IPS DF 4.7 (cell line): ENCODE data around the gene COPB1.

Source experiments
- DNase-seq: peaks from one replicate; pipeline ENCODE4 v3.0.0-alpha.2; 2013; ENCODE audit warnings: low spot score; ENCODE audit errors: extremely low read depth

COPB1 gene

DNA sequence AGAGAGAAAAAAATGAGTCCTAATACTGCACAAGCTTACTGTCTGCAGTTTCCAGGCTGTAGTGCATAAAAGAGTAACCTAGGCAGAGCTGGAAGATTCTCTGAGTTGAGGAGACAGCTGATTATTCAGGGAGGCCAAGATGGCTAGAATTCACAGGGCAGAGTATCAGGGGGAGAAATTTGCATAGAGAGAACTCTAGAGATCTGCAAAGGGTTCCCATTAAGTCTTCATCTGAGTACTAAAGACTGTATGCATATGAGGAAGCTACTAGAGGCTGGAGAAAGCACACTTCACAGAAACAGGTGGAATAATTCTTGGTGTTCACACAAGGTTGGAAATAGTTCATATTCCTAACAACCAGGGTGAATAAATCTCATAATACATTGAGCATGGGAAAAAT is 74.0 kb downstream of the COPB1 start:
- no peak for DNase-seq

DNA sequence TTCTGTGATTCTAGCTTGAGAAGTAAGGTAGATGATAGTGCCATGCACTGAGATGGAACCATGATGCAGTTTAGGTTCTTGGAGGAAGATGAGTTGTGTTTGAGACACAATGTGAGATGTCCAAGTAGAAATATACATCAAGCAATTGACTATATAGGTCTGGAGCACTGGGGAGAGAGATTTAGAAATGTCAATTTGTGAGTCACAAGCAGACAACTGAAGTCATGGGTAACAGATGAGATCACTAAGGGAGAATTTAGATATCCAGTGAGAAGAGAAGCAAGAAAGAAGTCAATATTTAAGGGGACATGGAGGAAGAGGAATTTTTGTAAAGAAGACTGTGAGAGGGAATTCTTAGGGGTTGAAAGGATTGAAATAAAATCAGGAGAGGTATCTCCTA is 75.5 kb downstream of the COPB1 start:
- DNase-seq: no peak

DNA sequence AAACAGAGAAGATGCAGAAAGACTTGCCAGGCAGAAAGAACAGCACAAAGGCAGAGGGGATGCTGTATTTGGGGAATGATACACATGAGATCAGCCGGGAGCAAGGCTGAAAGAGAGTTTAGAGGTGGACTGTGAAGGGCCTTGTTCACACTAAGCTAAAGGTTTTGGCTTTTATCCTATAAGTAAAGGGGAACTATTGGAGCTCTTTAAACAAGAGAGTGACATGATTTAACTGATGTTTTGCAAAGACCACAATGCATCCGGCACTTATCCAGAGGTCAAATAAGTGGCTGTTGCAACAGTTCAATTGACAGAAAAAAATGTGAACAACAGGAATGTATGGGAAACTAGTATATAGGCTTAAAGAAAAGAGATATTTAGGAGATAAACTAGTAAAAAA is 76.0 kb downstream of the COPB1 start:
- DNase-seq: no peak

DNA sequence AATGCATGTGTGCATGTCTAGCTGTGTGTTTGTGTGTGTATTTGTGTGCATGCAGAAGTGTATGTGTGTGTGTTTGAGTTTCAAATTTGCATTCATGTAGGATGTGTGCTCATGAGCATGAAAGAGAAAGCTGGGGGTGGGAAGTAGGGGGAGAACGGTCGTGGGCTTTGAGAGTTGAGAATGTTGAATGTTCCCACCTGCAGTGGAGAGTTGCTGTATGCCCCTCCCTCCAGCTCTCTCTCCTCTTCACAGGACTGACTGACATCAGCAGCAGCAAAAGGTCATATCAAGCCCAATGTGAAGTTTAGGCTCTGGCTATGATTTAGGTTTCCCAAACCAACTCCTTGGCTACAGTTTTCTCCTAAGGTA is 76.8 kb downstream of the COPB1 start:
- no peak for DNase-seq

DNA sequence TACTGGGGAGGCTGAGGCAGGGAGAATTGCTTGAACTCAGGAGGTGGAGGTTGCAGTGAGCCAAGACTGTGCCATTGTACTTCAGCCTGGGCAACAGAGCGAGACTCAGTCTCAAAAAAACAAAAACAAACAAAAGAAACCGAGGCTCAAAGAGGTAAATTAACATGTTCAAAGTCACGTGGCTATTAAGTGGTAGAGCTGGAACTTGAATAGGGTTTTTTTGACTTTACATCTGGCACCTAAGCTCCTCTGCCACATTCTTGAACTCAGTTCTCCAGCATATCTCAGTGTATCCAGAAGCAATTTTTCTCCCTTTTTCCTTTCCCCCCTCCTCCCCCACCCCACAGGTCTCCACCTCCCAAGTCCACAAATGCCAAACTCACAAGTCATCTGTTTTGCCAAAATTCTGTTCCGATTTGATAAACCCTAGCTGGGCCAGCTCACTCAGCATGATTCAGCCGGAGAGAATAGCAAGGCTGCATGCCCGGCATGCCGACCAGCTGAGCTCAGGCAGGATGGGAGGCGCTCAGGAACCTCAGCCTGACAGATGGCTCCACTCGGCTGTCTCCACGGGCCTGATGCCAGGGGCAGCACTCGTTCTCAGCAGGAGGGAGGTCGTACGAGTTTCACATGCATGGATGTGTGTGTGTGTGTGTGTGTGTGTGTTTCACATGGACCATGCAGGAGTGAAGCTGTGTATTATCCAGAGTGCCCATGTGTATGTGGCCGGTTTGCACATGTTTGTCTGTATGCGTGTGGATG is 77.4 kb downstream of the COPB1 start:
- peak; percentile 58 for DNase-seq

DNA sequence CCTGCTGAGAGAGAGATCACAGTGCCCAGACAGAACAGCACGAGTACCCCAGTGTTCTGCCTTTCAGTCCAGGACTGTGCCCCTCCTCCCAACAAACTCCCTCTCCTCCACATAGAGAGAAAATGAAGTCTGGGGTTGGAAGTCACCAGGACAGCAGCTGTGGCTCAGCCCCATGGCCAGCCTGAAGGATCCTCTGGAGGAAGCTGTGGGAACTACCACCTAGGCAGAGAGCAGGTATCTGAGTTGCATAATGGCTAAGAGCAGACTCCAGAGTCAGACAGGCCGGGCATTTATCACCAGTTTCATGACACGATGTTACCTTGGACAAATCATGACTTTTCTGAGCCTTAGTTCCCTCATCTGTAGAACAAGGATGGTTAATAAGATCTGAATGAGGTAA is 79.4 kb downstream of the COPB1 start:
- DNase-seq: no peak

DNA sequence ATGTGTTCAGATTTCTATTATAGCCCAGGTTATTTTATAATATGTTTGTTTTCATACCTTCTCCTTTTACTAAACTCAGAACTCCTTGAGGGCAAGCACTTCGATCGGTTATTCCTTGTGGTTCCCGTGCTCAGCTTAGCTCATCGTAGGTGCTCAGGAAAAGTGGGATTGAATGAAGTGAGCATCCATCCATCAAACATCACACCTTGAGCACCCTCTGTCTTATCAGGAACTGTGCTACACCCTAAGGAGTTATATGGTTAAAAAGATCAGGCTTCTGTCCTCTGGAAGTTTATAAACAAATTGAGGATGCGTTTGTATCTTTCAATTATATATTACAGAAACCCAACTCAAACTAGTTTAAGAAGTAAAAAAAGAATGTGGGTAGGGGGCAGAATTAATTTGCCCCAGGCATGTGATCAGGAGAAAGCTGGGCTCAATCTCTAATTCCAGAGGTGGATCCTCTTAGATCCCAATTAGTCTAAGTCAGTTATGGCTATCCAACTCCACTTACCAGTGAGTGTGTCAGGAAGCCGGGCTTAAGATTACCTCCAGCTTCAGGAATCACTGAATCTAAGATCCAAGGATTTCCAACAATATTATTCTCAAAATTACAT is 80.7 kb downstream of the COPB1 start:
- peak; percentile 75 for DNase-seq

DNA sequence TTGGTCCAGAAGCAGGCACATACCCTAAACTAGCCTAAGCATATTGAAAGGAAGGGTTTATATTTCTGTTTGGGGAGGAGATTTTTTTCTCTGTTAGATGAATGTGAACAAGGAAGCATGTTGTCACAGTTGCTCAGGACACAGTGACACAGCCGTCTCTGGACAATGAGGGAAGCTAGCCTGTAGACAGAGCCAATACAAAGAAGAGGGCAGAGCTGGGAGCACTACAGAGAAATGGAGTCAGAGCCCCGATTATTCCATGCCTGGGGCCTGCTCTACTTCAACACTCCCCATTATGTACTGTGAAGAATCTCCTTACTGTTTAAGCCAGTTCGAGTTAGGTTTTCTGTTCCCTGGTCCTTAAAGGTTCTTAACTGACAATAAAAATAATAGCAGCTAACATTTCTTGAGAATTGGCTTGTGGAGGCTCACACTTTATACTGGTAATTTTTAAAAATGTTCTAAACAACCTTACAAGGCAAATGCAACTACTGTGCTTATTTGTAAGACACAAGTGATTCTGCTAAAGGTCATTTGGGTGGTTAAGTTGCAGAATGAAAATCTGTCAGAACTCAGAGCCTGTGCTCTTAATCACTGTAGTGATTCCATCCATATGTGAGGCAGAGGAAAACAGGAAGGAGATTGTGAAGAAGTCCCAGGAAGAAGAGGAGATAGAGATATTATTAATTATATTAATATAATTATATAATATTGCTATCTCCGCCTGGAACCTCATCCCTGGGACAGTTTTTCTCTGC is 81.8 kb downstream of the COPB1 start:
- no peak for DNase-seq

DNA sequence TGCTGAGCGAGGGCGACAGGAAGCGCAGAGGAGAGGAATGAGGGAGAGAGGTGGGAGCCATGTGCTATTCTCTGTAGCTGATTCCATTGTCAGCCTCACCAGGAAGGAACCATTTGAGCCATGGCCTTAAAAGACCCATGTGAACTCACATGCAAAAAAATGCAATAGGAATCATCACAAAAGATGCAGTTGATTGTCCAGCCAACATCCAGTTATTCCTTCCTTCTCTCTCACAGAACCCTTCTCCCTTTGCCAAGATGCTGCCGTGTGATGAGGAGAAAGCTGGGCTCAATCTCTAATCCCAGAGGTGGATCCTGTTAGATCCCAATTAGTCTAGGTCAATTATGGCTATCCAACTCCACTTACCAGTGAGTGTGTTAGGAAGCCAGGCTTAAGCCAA is 82.4 kb downstream of the COPB1 start:
- no peak for DNase-seq

DNA sequence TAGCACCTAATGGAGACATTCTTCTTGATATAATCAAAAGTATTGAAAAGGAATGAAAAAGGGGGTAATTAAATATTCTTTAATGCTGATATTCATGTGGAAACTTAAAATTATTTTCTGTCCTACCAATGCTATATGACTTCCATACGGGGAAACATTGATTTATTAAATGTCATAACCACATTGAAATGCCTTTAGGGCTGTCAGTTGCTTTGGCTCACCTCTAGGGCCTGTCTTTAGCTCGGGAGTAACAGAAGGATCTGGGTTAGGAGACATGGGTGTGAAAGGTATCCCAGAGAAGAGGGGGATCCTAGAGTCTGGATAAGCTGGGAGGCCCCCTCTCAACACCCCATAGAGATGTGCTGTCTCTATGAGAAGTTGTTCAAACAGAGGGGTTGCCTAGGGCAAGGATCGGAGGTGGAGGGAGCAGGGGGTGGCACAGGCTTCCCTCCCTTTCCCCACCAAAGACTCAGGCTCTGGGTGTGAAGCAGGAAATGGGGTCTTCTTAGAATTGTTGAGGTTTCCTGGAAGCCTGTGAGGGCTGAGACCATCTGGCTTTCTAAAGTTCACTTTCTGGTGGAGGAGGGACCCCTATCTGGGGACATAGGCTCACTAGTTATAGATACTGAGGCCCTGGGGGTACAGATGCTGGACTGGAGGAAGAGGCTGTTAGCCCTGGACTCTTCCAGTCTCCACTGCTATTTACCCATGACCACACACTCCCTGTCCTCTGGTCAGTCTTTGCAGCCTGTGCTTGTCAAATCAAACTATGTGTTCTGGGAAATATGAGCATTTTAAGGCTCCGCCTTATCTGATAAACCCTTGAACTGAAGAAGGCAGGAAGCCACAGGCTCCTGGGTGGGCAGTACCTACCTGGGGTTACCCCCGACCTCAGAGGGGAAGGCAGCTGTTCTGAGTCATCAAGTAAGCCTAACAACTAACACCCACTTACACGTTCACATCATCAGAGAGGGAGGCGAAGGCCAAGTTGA is 84.8 kb downstream of the COPB1 start:
- DNase-seq: no peak

DNA sequence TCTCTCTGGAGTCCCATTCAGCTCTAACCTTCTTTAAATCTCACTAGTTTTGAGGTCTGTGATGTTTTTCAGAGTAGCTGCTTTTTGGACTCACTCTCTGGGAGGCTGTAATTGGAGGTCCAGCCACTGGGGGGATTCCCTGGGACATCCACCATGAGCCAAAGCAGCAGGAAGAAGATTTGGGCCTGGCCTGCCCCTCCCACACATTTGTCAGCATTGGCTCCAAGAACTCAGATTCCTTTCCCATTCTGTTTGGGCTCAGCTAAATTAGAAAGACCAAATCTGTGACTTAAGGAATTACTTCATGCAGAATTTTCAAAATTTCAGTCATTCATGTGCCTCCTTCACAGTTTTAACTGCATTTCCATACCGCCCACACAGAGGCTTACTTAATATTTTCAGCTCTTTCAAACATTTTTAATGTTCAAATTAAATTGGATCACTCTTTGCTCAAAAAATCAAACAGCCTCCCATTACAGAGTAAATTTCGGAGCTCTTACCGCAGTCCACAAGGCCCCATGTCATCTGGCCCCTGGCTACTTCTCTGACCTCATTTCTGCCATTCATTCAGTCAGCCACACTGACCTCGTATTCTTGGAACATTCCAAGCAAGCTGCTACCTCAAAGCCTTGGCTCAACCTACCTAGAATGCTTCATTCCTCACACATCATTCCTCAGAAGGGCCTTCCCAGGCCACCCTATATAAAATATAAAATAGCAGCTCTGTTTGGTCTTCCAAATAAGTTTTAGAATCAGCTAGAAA is 86.1 kb downstream of the COPB1 start:
- DNase-seq: peak; percentile 46

DNA sequence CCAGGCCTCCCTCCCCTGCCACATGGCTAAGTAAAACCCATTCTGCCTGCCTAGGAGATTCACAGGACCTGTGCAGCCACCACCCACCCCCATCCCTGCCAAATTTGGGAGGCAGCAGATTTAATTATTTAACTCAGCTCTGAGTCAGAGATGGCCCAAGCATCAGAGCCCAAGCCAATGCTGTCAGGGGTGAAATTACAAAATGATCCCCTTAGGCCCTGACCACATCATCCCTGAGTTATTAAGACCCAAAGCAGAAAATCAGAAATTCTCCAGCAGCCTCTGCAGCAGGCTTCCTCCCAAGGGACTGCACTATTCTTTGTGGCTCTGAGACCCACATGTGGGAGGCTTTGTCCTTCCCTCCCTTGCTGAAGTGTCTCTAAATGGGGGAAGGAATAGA is 87.8 kb downstream of the COPB1 start:
- no peak for DNase-seq

DNA sequence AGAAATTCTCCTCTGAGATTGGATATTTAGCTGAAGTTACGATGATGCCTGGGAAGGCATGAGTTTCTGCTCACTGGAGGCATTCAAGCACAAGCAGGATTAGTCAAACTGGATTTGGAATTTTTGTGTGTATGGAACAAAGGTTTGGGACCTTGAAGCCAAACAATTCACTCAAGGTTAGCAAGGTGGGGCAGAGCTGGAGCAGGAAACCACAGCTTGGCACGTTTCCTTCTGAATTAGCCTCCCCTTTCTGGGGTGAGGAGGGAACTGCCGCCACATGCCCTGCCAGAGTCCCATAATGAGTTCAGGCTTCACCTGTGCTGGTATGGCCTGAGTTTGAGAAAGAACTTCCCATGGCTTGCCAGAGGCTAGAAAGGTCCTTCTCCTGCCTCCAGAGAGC is 89.7 kb downstream of the COPB1 start:
- DNase-seq: no peak

DNA sequence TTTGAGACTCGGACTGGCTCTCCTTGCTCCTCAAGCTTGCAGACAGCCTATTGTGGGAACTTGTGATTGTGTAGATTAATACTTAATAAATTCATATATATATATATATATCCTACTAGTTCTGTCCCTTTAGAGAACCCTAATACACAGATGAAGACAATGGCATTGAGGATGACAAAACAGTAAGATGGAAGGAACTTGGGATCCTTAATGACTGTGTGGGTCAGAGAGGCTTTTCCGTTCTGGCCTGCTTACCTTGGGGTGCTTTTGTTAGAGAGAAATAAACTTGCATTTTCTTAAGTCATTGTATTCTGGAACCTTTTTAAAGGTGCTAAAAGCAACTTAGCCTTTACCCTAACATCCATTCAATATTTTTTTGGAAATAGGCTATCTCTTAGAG is 91.0 kb downstream of the COPB1 start:
- DNase-seq: no peak
